Neural cell (in vitro differentiated cells): ENCODE results near the gene MYPOP. TPM values are rescaled to one million over a fixed set of nuclear protein-coding genes. Genes with fewer than 3 reads are reported as not detected.

Source experiments
- H2AFZ ChIP-seq: fragments of 200-600, 300-800 bp; sonication (generic), shearing (Covaris generic); 2 replicates; pipeline ENCODE4 v1.6.0; 2014; ENCODE audit warnings: low read depth, mild to moderate bottlenecking, antibody characterized with exemption, low read length, moderate library complexity
- H3F3A ChIP-seq: fragments of 200-600 bp; shearing (Covaris generic); 2 replicates; pipeline ENCODE4 v1.6.1; 2016; ENCODE audit warnings: mild to moderate bottlenecking, moderate library complexity, mixed read lengths, antibody characterized with exemption, low read length; ENCODE audit not compliant: insufficient read depth, poor library complexity, severe bottlenecking
- H3K27ac ChIP-seq: fragments of 200-600, 300-800 bp; sonication (generic), shearing (Covaris generic); 2 replicates; pipeline ENCODE4 v1.5.1; 2014; ENCODE audit warnings: mild to moderate bottlenecking, low read length, moderate library complexity
- H3K27me3 ChIP-seq: fragments of 300-800, 200-600 bp; sonication (generic), shearing (Covaris generic); 2 replicates; pipeline ENCODE4 v1.6.0; 2014; ENCODE audit warnings: mild to moderate bottlenecking, low read depth, low read length, moderate library complexity; ENCODE audit not compliant: insufficient read depth
- H3K36me3 ChIP-seq: fragments of 300-800, 200-600 bp; sonication (generic), shearing (Covaris generic); 2 replicates; pipeline ENCODE4 v1.5.1; 2014; ENCODE audit warnings: mild to moderate bottlenecking, antibody characterized with exemption, low read length, moderate library complexity; ENCODE audit not compliant: insufficient read depth
- H3K4me2 ChIP-seq: fragments of 300-800, 200-600 bp; sonication (generic), shearing (Covaris generic); 2 replicates; pipeline ENCODE4 v1.6.0; 2014; ENCODE audit warnings: mild to moderate bottlenecking, low read length
- H3K4me3 ChIP-seq: fragments of 300-800, 200-600 bp; sonication (generic), shearing (Covaris generic); 2 replicates; pipeline ENCODE4 v1.5.1; 2014; ENCODE audit warnings: mild to moderate bottlenecking, low read length, moderate library complexity
- H3K79me2 ChIP-seq: fragments of 200-600 bp; shearing (Covaris generic); replicated peaks from 2 replicates; pipeline ENCODE4 v1.6.0; 2014; ENCODE audit warnings: mild to moderate bottlenecking, low read length, moderate library complexity; ENCODE audit not compliant: insufficient read depth
- H3K9ac ChIP-seq: fragments of 300-800, 200-600 bp; sonication (generic), shearing (Covaris generic); 2 replicates; pipeline ENCODE4 v1.6.1; 2016; ENCODE audit warnings: mild to moderate bottlenecking, low read length, mixed read lengths
- H3K9me2 ChIP-seq: fragments of 200-600 bp; shearing (Covaris generic); 2 replicates; pipeline ENCODE4 v1.6.1; 2016; ENCODE audit warnings: mild to moderate bottlenecking, low read length, mixed read lengths; ENCODE audit not compliant: insufficient read depth
- H3K9me3 ChIP-seq: fragments of 200-600, 300-800 bp; sonication (generic), shearing (Covaris generic); 2 replicates; pipeline ENCODE4 v1.6.1; 2016; ENCODE audit warnings: mild to moderate bottlenecking, mixed run types, low read length, moderate library complexity, mixed read lengths
- H4K20me1 ChIP-seq: fragments of 200-600 bp; shearing (Covaris generic); 2 replicates; pipeline ENCODE4 v1.6.1; 2016; ENCODE audit warnings: mild to moderate bottlenecking, mixed run types; ENCODE audit not compliant: insufficient read depth
- EP300 ChIP-seq: fragments of 450-650 bp; conservative IDR thresholded peaks from 2 replicates; pipeline ENCODE4 v1.6.1; 2014; ENCODE audit warnings: antibody characterized with exemption, mild to moderate bottlenecking, moderate library complexity; ENCODE audit not compliant: poor library complexity, severe bottlenecking
- EZH2 ChIP-seq: fragments of 200-600, 300-800 bp; shearing (Covaris generic), sonication (generic); IDR thresholded peaks from 2 replicates; pipeline ENCODE4 v1.6.1; 2014; ENCODE audit warnings: antibody characterized with exemption, low read length, borderline replicate concordance, mild to moderate bottlenecking; ENCODE audit not compliant: insufficient read depth, poor library complexity, severe bottlenecking
- MXI1 ChIP-seq: fragments of 450-650 bp; conservative IDR thresholded peaks from 2 replicates; pipeline ENCODE4 v1.6.1; 2014; ENCODE audit warnings: antibody characterized with exemption, mild to moderate bottlenecking; ENCODE audit not compliant: poor library complexity, severe bottlenecking
- POLR2AphosphoS5 ChIP-seq: IDR thresholded peaks from 2 replicates; pipeline ENCODE4 v1.6.1; 2012
- RAD21 ChIP-seq: fragments of 450-650 bp; conservative IDR thresholded peaks from 2 replicates; pipeline ENCODE4 v1.6.1; 2014; ENCODE audit warnings: antibody characterized with exemption, mild to moderate bottlenecking, moderate library complexity
- REST ChIP-seq: IDR thresholded peaks from 2 replicates; pipeline ENCODE4 v1.6.1; 2012; ENCODE audit warnings: borderline replicate concordance
- SMC3 ChIP-seq: fragments of 450-650 bp; conservative IDR thresholded peaks from 2 replicates; pipeline ENCODE4 v1.6.1; 2014; ENCODE audit warnings: antibody characterized with exemption, mild to moderate bottlenecking, moderate library complexity; ENCODE audit not compliant: poor library complexity
- TAF1 ChIP-seq: IDR thresholded peaks from 2 replicates; pipeline ENCODE4 v1.6.1; 2012; ENCODE audit warnings: low read depth
- polyA plus RNA-seq: library from polyadenylated mRNA; depleted of rRNA; stranded (reverse); fragments of >200 nt; gene quantifications from 2 replicates; pipeline ENCODE4 v1.2.3, GENCODE V29; 2014
- TF ChIP-seq, protein P1 (sequence below): fragments of 450-650 bp; IDR thresholded peaks from 2 replicates; pipeline ENCODE4 v1.5.1; 2014; ENCODE audit warnings: antibody characterized with exemption, mild to moderate bottlenecking, moderate library complexity; ENCODE audit not compliant: poor library complexity, severe bottlenecking

Gene MYPOP
- polyA plus RNA-seq, 1 donor from 2014 or later: 0.90 TPM

- peak overlapping the region; percentile 11 for H3K4me2 ChIP-seq
- TF ChIP-seq MXI1 (no peak), RAD21 (no peak), POLR2AphosphoS5 (no peak), EP300 (no peak), SMC3 (no peak), TAF1 (no peak)
- TF ChIP-seq, protein P1, sequence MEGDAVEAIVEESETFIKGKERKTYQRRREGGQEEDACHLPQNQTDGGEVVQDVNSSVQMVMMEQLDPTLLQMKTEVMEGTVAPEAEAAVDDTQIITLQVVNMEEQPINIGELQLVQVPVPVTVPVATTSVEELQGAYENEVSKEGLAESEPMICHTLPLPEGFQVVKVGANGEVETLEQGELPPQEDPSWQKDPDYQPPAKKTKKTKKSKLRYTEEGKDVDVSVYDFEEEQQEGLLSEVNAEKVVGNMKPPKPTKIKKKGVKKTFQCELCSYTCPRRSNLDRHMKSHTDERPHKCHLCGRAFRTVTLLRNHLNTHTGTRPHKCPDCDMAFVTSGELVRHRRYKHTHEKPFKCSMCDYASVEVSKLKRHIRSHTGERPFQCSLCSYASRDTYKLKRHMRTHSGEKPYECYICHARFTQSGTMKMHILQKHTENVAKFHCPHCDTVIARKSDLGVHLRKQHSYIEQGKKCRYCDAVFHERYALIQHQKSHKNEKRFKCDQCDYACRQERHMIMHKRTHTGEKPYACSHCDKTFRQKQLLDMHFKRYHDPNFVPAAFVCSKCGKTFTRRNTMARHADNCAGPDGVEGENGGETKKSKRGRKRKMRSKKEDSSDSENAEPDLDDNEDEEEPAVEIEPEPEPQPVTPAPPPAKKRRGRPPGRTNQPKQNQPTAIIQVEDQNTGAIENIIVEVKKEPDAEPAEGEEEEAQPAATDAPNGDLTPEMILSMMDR: no peak
- H3K9me2 ChIP-seq: no peaks in the 10 kb centered on the region
- peak overlapping the region; percentile 84 for H3K4me3 ChIP-seq
- H3F3A ChIP-seq: no peaks in the 10 kb centered on the region
- H3K9me3 ChIP-seq: no peaks in the 10 kb centered on the region
- no peaks in the 10 kb centered on the region for H3K36me3 ChIP-seq
- H3K9ac ChIP-seq: peak overlapping the region; percentile 83
- no peak overlapping the region for H2AFZ ChIP-seq
- H3K27me3 ChIP-seq: no peaks in the 10 kb centered on the region
- no peaks in the 10 kb centered on the region for H3K79me2 ChIP-seq
- H4K20me1 ChIP-seq: no peaks in the 10 kb centered on the region
- no peak overlapping the region for H3K27ac ChIP-seq
Observed at GRCh38 chr19:45900738-45901431, 1.5 kb downstream of the MYPOP start.

GRCh38 chr19:45899919-45900589 is 2.4 kb downstream of the MYPOP start:
- H3K27me3 ChIP-seq: no peaks in the 10 kb centered on the region
- peak overlapping the region; percentile 84 for H3K4me3 ChIP-seq
- no peaks in the 10 kb centered on the region for H3K36me3 ChIP-seq
- H3K27ac ChIP-seq: no peak overlapping the region
- H3K9ac ChIP-seq: no peak overlapping the region
- no peaks in the 10 kb centered on the region for H3F3A ChIP-seq
- TF ChIP-seq SMC3: no peak
- no peak for TF ChIP-seq POLR2AphosphoS5
- TF ChIP-seq MXI1: no peak
- TF ChIP-seq EP300: no peak
- no peak for TF ChIP-seq REST
- TF ChIP-seq TAF1: no peak
- no peak for TF ChIP-seq RAD21
- no peak for TF ChIP-seq EZH2
- TF ChIP-seq, protein P1: no peak
- no peaks in the 10 kb centered on the region for H3K9me2 ChIP-seq
- no peak overlapping the region for H3K4me2 ChIP-seq
- no peaks in the 10 kb centered on the region for H3K9me3 ChIP-seq
- no peaks in the 10 kb centered on the region for H4K20me1 ChIP-seq
- H3K79me2 ChIP-seq: no peaks in the 10 kb centered on the region
- H2AFZ ChIP-seq: no peak overlapping the region
